Prostate gland (tissue), 2 donors: ENCODE data around the gene MATN1. TPM values are rescaled to one million over a fixed set of nuclear protein-coding genes. Genes with fewer than 3 reads are reported as not detected.
A peak's percentile ranks its signal among the peaks of the same experiment; 100 is the strongest.

ENCODE experiments used
- DNase-seq: peaks from one replicate; pipeline ENCODE4 v3.0.0-alpha.2; 2019; ENCODE audit warnings: low spot score
- H3K27ac ChIP-seq, 2 donors: fragments of 200-600 bp; sonication (generic); 2 replicates each; pipeline ENCODE4 v1.5.1; 2017 to 2019
- H3K27me3 ChIP-seq: fragments of 200-600 bp; sonication (generic); replicated peaks from 2 replicates; pipeline ENCODE4 v1.5.1; 2019; ENCODE audit not compliant: insufficient read depth
- H3K36me3 ChIP-seq, 2 donors: fragments of 200-600 bp; sonication (generic); 1 replicate in 1 of 2; 2 replicates in 1 of 2; pipeline versions ENCODE4 v1.5.1 to v1.8.1; 2017 to 2019
- H3K4me1 ChIP-seq: fragments of 200-600 bp; sonication (generic); replicated peaks from 2 replicates; pipeline ENCODE4 v1.5.1; 2019
- H3K4me3 ChIP-seq, 2 donors: fragments of 200-600 bp; sonication (generic); 2 replicates each; pipeline ENCODE4 v1.5.1; 2017 to 2019
- H3K9me3 ChIP-seq: fragments of 200-600 bp; sonication (generic); 2 replicates; pipeline ENCODE4 v1.5.1; 2017
- CTCF ChIP-seq, 4 experiments: fragments of 200-600 bp in 2 of 4; fragments of 450-650 bp in 2 of 4; sonication (generic) in 2 of 4; IDR thresholded peaks; 1 replicate in 3 of 4; 2 replicates in 1 of 4; pipeline ENCODE4 v1.5.1; 2016 to 2019; ENCODE audit warnings: antibody characterized with exemption in 4 of 4, mild to moderate bottlenecking in 2 of 4, moderate library complexity in 2 of 4
- POLR2A ChIP-seq: fragments of 450-650 bp; IDR thresholded peaks from one replicate; pipeline ENCODE4 v1.6.1; 2016; ENCODE audit warnings: antibody characterized with exemption, mild to moderate bottlenecking
- POLR2AphosphoS5 ChIP-seq: sonication (generic); formaldehyde crosslinking; IDR thresholded peaks from one replicate; pipeline ENCODE4 v1.6.1; 2017; ENCODE audit warnings: antibody characterized with exemption
- WGBS: methylation state at CpG from one replicate; pipeline ENCODE4 v1.1.5; 2018; 5-methylcytosine and 5-hydroxymethylcytosine counted together
- intact Hi-C: fragments of 100-400 bp; cut with DNase I; formaldehyde crosslinking; loops from one replicate; pipeline ENCODE4 v1.14.2; 2022
- total RNA-seq, 2 donors: library from RNA; depleted of rRNA; stranded (reverse); fragments of >200 nt; gene quantifications; one replicate each; pipeline ENCODE4 v1.1.0, GENCODE V29; 2016

Gene MATN1
- total RNA-seq, 2 donors from 2014 or later = 0.34 TPM; not detected in 1

DNA sequence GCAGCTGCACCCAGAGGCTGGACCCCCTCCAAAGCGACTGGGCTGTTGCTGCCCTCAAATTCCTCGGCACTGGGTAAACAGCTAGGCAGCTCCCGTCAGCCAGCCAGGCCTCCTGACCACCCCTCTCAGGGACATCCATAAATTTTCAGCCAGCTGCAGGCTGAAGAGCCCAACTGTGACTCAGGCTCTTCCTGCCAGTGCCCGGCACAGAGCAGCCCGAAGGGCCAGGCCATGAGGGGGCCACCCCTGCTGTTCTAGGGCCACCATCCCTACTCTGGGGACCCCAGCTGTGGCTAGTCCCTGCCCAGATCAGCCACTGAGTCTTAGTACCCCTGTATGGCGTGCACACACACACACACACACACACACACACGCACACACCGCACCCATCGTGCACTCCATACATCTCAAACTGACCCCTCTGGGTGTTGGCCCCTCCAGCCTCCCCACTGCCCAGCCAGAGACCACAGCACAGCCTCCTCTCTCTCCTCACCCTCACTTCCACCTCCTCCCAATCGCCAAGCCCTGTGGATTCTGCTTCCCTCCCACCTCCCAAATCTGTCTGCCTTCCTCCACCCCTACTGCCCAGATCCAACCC lies 40.4 kb upstream of the MATN1 start:
- Histone ChIP-seq H3K27me3 (no peaks in the 10 kb centered on the region), H3K36me3 (no peaks in the 10 kb centered on the region), H3K4me1 (no peaks in the 10 kb centered on the region), H3K4me3 (no peak overlapping the region), H3K27ac (no peak overlapping the region), H3K9me3 (no peaks in the 10 kb centered on the region)
- no peak for TF ChIP-seq CTCF (IDR thresholded peaks at IDR 0.05)
- TF ChIP-seq POLR2A = no peak
- TF ChIP-seq POLR2AphosphoS5 = peak; percentile 40
- WGBS = 51% methylated on average over 10 of the region's 10 CpGs
- peak; percentile 44 for DNase-seq
- intact Hi-C loops = loop anchor here (5.0 kb wide), 1 partner anchor 36 kb away; no protein-coding TSS in a partner anchor

GRCh38 chr1:30762930-30763650 lies 39.7 kb upstream of the MATN1 start:
- no peak for DNase-seq
- no peak overlapping the region for H3K4me3 ChIP-seq
- H3K9me3 ChIP-seq = no peaks in the 10 kb centered on the region
- H3K4me1 ChIP-seq = no peaks in the 10 kb centered on the region
- 83% methylated on average over 7 of the region's 7 CpGs for WGBS
- intact Hi-C loops = loop anchor here (5.0 kb wide), 1 partner anchor 36 kb away; no protein-coding TSS in a partner anchor
- no peaks in the 10 kb centered on the region for H3K27me3 ChIP-seq
- no peak overlapping the region for H3K27ac ChIP-seq
- TF ChIP-seq POLR2AphosphoS5 (no peak), CTCF (IDR thresholded peaks at IDR 0.05) (no peak), POLR2A (no peak)
- no peaks in the 10 kb centered on the region for H3K36me3 ChIP-seq

- Histone ChIP-seq H3K9me3 (no peaks in the 10 kb centered on the region), H3K27ac (no peak overlapping the region), H3K4me3 (no peak overlapping the region), H3K27me3 (no peaks in the 10 kb centered on the region), H3K36me3 (no peaks in the 10 kb centered on the region), H3K4me1 (no peaks in the 10 kb centered on the region)
- TF ChIP-seq POLR2A (no peak), CTCF (IDR thresholded peaks at IDR 0.05) (no peak), POLR2AphosphoS5 (no peak)
- intact Hi-C loops = loop anchor here (5.0 kb wide), 1 partner anchor 35 kb away; no protein-coding TSS in a partner anchor
- WGBS = 85% methylated on average over 6 of the region's 6 CpGs
- DNase-seq = no peak
Observed at GRCh38 chr1:30762152-30762929, 39.0 kb upstream of the MATN1 start.

GRCh38 chr1:30761381-30762151 lies 38.2 kb upstream of the MATN1 start:
- H3K36me3 ChIP-seq = no peaks in the 10 kb centered on the region
- H3K27me3 ChIP-seq = no peaks in the 10 kb centered on the region
- H3K4me1 ChIP-seq = no peaks in the 10 kb centered on the region
- TF ChIP-seq POLR2AphosphoS5 (no peak), CTCF (IDR thresholded peaks at IDR 0.05) (no peak), POLR2A (no peak)
- no peak overlapping the region for H3K27ac ChIP-seq
- no peak for DNase-seq
- H3K9me3 ChIP-seq = no peaks in the 10 kb centered on the region
- intact Hi-C loops = loop anchor here (5.0 kb wide), 1 partner anchor 34 kb away; no protein-coding TSS in a partner anchor
- H3K4me3 ChIP-seq = no peak overlapping the region
- WGBS = 62% methylated on average over 10 of the region's 11 CpGs
